GM21576 (cell line): ENCODE data around the gene FADD.

Experiments
- ATAC-seq: cut with Tn5 transposase; IDR thresholded peaks from one replicate; pipeline ENCODE4 v1.9.1; 2021; ENCODE audit warnings: mild to moderate bottlenecking, moderate library complexity; ENCODE audit not compliant: unreplicated experiment

The FADD gene

GRCh38 chr11:70230840-70231710 lies 28.0 kb downstream of the FADD start:
- ATAC-seq = no peak

DNA sequence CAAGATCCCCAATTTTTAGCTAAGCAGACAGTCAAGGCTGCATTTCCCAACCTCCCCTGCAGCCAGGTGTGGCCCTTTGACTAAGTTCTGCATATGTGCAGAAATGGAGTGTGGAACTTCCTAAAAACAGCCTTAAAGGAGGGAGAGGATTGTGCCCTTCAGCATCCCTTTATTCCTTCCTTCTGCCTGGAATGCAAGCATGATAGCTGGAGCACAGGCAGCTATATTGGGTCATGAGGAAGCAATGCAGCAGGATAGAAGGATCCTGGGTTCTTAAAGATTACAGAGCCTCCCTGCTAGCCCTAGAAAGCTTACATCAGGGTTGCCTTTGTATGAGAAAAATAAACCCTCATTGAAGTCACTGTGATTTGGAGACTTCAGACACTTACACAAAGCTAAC lies 29.9 kb downstream of the FADD start:
- no peak for ATAC-seq

DNA sequence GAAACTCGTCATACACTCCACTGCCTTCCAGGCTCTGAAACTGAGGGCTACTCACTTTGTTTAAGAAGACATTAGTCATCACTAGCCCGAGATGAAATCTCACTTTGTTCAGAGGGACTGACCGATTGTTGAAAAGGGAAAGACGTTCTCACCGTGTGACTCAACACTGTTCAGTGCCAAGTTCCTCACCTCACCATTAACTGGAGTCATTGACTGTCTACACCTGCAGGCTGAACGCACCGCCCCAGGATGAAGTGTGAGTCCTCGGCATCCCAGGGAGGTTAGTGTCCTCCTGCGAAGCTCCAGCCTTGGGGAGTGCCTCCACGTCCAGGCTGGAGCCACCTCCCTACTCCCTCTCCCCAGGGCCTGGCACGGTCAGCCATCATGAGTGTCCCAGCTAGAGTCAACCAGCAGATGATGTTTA lies 30.4 kb downstream of the FADD start:
- ATAC-seq = no peak

DNA sequence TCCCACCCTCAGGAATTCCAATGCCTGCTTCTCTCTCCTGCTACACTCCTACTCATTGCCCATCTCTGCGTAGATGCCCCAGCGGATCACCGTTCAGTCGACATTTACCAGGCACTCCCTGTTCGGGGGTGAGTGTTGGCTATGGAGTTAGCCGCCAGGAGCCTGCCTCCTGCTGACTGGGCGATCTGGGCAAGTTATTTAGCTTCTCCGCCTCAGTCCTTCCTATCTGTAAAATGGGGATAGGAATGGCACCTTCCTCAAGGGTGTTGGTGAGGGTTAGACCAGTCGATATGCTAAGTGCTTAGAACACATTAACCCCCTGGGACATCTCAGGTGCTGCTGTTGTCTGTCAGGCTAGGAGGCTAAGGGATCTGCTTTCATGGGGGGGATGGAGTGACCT lies 30.9 kb downstream of the FADD start:
- no peak for ATAC-seq

DNA sequence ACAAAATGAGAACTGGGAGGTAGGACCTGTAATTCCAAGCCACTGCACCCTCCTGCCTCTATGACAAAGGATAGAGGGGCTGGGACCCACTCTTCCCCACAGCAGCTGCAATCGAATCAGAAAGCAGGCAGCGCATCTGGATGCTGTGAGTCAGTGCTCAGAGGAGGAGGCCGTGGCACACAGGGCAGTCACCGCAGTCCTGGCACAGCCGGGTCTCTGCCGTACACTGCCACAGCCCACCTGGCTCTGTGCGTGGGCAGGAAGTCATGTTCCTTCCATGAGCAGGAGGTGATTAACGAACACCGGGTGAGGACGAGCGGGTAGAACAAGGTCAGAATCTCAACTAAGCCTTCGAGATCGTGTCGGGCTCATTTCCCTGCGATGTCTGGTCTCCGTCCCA lies 37.2 kb downstream of the FADD start:
- ATAC-seq = no peak

DNA sequence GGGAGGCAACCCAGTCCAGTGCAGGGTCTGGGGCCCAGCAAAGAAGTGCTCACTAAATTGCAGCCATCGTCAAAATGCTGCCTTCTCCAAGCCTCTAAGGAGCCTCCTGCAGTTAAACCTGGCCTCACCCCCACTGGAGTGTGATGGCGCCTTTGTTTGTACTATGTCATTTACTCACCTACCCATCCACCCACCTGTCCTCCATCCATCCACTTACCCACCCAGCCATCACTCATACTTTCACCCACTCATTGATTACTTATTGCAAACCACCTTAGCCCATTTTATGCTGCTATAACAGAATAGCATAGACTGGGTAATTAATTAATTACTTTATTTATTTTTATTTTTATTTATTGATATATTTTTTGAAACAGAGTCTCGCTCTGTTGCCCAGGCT lies 38.6 kb downstream of the FADD start:
- no peak for ATAC-seq

GRCh38 chr11:70242885-70243284 lies 39.8 kb downstream of the FADD start:
- ATAC-seq = no peak

GRCh38 chr11:70243912-70244652 lies 41.0 kb downstream of the FADD start:
- no peak for ATAC-seq

DNA sequence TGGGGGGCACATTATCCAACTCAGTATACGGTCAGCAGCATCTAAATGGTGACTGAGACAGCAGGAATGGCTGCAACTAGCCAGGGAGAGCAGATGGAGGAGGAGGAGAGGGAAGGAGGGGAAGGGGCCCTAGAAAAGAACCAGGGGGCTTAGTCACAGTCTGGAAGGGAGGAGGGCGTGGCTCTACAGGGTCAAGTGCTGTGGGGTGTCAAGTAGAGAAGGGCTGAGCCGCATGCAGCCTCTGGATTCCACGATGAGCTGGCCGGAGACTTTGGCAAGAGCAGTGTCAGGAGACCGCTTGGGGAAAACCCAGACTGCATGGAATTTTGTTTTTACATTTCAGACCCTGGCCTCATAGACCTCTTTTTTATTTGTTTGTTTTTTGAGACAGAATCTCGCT lies 41.6 kb downstream of the FADD start:
- no peak for ATAC-seq

DNA sequence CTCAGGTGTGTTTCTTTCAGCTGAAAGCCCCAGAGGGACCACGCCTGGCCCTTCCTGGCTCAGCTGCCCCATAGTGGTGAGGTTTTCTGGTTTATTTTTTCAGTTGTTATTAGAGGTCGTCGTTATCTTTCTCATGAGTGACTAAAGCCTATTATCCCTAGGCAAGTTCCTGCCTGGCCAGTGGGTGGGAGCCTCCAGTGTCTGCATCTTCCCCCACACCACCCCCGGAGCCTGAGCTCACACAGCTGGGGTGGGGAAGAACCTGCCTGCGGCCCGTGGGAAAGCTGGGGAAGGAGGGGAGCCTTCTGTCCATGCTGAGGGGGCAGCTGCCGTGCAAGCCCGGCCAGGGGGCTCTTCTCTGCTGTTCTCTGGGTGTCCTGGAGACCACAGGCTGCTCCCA lies 43.1 kb downstream of the FADD start:
- no peak for ATAC-seq

DNA sequence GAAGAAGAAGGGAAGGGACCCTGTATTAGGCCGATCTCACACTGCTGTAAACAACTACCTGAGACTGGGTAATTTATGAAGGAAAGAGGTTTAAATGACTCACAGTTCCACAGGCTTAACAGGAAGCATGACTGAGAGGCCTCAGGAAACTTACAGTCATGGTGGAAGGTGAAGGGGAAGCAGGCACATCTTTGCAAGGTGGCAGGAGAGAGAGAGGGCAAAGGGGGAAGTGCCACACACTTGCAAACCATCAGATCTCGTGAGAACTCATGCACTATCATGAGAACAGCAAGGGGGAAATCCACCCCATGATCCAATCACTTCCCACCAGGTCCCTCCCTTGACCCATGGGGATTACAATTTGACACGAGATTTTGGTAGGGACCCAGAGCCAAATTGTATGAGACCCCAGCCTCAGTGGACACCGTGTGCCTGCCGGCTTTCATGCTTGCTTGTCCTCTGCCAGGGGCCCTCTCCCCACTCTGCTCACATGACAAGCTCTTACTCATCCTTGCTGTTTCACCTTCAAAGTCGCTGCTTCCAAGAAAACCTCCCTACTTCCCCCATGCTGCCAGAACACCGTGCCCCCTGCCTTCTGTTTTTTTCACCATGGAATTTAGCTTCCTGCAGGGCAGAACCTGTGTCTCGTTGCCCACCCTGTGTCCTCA lies 44.1 kb downstream of the FADD start:
- no peak for ATAC-seq

DNA sequence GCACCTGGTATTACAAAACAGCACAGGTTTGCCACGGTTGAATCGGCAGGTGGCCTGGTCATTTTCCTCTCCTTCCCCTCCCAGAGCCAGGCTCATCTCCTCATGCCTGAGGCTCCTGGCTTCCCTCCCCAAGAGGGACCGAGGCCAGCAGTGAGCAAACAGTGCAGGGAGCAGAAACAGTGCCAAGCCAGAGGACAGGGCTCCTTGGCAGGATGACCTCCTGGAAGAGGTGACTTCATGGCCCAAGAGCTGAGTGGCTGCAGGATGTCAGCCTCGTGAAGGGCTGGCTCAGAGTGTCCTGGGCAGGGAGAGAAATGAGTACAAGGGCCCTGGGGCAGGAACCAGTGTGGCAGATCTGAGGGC lies 44.6 kb downstream of the FADD start:
- no peak for ATAC-seq

- no peak for ATAC-seq
Observed at GRCh38 chr11:70250876-70251658, 48.0 kb downstream of the FADD start.

GRCh38 chr11:70251659-70252321 lies 48.7 kb downstream of the FADD start:
- ATAC-seq = no peak

DNA sequence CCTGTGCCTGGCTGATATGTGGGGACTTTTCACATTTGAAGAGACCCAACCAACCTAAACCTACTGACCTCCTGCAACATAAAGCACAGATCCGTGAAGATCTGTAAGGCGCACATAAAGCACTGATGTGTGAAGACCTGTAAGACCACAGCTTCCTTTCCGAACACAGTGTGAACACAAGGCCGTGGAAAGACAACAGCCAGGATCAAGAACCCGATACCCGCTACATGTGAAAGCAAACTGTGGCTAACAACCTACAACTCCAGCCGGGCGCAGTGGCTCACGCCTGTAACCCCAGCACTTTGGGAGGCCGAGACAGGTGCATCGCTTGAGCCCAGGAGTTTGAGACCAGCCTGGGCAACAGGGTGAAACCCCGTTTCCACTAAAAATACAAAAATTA lies 49.7 kb downstream of the FADD start:
- peak; percentile 47 for ATAC-seq

GRCh38 chr11:70255477-70256116 lies 52.5 kb downstream of the FADD start:
- ATAC-seq = no peak
